ENCODE results near the gene VANGL2.

VANGL2 gene

GRCh38 chr1:160465123-160465522 is 64.8 kb downstream of the VANGL2 start:
- H3K9ac ChIP-seq (ENCODE audit: low read length), result no peak overlapping the region
- no peaks in the 10 kb centered on the region for H3K4me1 ChIP-seq (ENCODE audit: control insufficient read depth, insufficient read depth, low read length)
- no peaks in the 10 kb centered on the region for H3K27me3 ChIP-seq (ENCODE audit: control insufficient read depth, insufficient read depth, low read length)
- H3K27ac ChIP-seq (ENCODE audit: low read depth, low read length), result no peak overlapping the region
- H3K36me3 ChIP-seq (ENCODE audit: control insufficient read depth, insufficient read depth, low read length), result no peaks in the 10 kb centered on the region
- no peak overlapping the region for H3K4me3 ChIP-seq (ENCODE audit: low read length)

- no peak overlapping the region for H3K4me3 ChIP-seq (ENCODE audit: low read length)
- H3K36me3 ChIP-seq (ENCODE audit: control insufficient read depth, insufficient read depth, low read length), result no peaks in the 10 kb centered on the region
- no peak overlapping the region for H3K9ac ChIP-seq (ENCODE audit: low read length)
- no peak overlapping the region for H3K27ac ChIP-seq (ENCODE audit: low read depth, low read length)
- H3K4me1 ChIP-seq (ENCODE audit: control insufficient read depth, insufficient read depth, low read length), result no peaks in the 10 kb centered on the region
- no peaks in the 10 kb centered on the region for H3K27me3 ChIP-seq (ENCODE audit: control insufficient read depth, insufficient read depth, low read length)
Observed at GRCh38 chr1:160466961-160467360, 66.6 kb downstream of the VANGL2 start.

GRCh38 chr1:160467576-160467975 is 67.2 kb downstream of the VANGL2 start:
- Histone ChIP-seq H3K4me1 (ENCODE audit: control insufficient read depth, insufficient read depth, low read length) (no peaks in the 10 kb centered on the region), H3K27me3 (ENCODE audit: control insufficient read depth, insufficient read depth, low read length) (no peaks in the 10 kb centered on the region), H3K36me3 (ENCODE audit: control insufficient read depth, insufficient read depth, low read length) (no peaks in the 10 kb centered on the region), H3K27ac (ENCODE audit: low read depth, low read length) (no peak overlapping the region), H3K9ac (ENCODE audit: low read length) (no peak overlapping the region), H3K4me3 (ENCODE audit: low read length) (no peak overlapping the region)

- Histone ChIP-seq H3K36me3 (ENCODE audit: control insufficient read depth, insufficient read depth, low read length) (no peaks in the 10 kb centered on the region), H3K9ac (ENCODE audit: low read length) (no peak overlapping the region), H3K27me3 (ENCODE audit: control insufficient read depth, insufficient read depth, low read length) (no peaks in the 10 kb centered on the region), H3K27ac (ENCODE audit: low read depth, low read length) (no peak overlapping the region), H3K4me3 (ENCODE audit: low read length) (no peak overlapping the region), H3K4me1 (ENCODE audit: control insufficient read depth, insufficient read depth, low read length) (no peaks in the 10 kb centered on the region)
Observed at GRCh38 chr1:160471253-160471652, 70.9 kb downstream of the VANGL2 start.

- Histone ChIP-seq H3K27ac (ENCODE audit: low read depth, low read length) (no peak overlapping the region), H3K27me3 (ENCODE audit: control insufficient read depth, insufficient read depth, low read length) (no peaks in the 10 kb centered on the region), H3K4me1 (ENCODE audit: control insufficient read depth, insufficient read depth, low read length) (no peaks in the 10 kb centered on the region), H3K36me3 (ENCODE audit: control insufficient read depth, insufficient read depth, low read length) (no peaks in the 10 kb centered on the region), H3K4me3 (ENCODE audit: low read length) (no peak overlapping the region), H3K9ac (ENCODE audit: low read length) (no peak overlapping the region)
Observed at GRCh38 chr1:160472112-160472511, 71.7 kb downstream of the VANGL2 start.

DNA sequence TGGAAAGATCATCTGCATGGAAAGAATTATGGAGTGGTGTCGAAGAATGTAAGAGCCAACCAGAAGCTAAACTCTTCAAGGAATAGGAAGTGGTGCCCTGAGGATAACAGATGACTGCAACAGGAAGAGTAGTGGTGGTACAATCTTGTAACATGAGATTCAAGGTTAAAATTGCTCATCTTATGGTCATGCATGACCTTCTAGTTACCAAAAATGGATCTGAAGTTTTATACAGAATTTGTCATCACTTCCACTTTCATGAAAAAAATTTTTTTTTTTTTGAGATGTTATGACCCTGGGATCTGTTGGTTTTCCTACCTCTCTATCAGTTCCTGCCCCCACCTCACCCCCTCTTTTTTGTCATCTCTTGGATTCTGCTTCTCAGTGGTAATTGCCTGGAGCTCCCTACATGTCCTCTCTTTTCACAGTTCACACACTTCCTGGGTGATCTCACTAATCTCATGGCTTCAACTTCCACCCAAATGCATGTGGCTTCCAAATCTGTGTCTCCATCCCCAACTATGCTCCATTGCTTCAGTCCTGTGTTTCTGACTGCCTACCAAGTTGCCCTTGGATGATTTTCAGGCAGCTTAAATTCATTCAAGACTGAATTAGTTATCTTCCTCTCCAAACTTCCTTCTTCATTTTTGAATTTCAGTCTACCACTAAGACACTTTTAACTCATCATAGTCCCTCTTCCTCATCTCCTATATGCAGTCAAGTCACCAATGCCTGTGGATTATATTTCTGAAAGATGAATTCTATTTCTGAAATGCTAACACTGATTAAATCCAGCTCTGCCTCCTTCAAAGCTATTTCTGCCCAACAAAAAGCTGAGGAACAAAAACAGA is 74.3 kb downstream of the VANGL2 start:
- H3K9ac ChIP-seq (ENCODE audit: low read length), result no peak overlapping the region

More for the DNA sequence above, 74.3 kb downstream of the VANGL2 start:
- Histone ChIP-seq H3K27ac (ENCODE audit: low read depth, low read length) (no peak overlapping the region), H3K4me3 (ENCODE audit: low read length) (no peak overlapping the region), H3K4me1 (ENCODE audit: control insufficient read depth, insufficient read depth, low read length) (no peaks in the 10 kb centered on the region), H3K36me3 (ENCODE audit: control insufficient read depth, insufficient read depth, low read length) (no peaks in the 10 kb centered on the region), H3K27me3 (ENCODE audit: control insufficient read depth, insufficient read depth, low read length) (no peaks in the 10 kb centered on the region)

All from rectal smooth muscle tissue (tissue), 1 donor.